Activated CD8-positive, alpha-beta memory T cell treated with anti-CD3 and anti-CD28 coated beads for 24 hours (primary cell): ENCODE measurements around the gene LY9.
"Not testable (repeated sequence)": the region's sequence is repeated elsewhere in the genome, so short reads cannot be mapped to it uniquely, and the experiment has no call there.

ENCODE experiments used
- DNase-seq: peaks from one replicate; pipeline ENCODE4 v3.0.0-alpha.2; 2020

The LY9 gene

GRCh38 chr1:160839746-160840145 lies 43.8 kb downstream of the LY9 start:
- DNase-seq, result no peak

GRCh38 chr1:160841079-160841478 lies 45.1 kb downstream of the LY9 start:
- DNase-seq, result peak; percentile 49

GRCh38 chr1:160844447-160845232 lies 48.7 kb downstream of the LY9 start:
- peak; percentile 38 for DNase-seq

- peak; percentile 19 for DNase-seq
These were observed 50.3 kb downstream of the LY9 start for GRCh38 chr1:160846281-160846680.

GRCh38 chr1:160850541-160850940 lies 54.6 kb downstream of the LY9 start:
- DNase-seq, result peak; percentile 28

- DNase-seq, result no peak
These were observed 55.0 kb downstream of the LY9 start for GRCh38 chr1:160850993-160851392.

GRCh38 chr1:160853014-160853413 lies 57.0 kb downstream of the LY9 start:
- no peak for DNase-seq

- DNase-seq, result peak; percentile 26
These were observed 57.8 kb downstream of the LY9 start for GRCh38 chr1:160853754-160854153.

- peak; percentile 69 for DNase-seq
These were observed 59.4 kb downstream of the LY9 start for GRCh38 chr1:160855181-160855981.

- peak; percentile 33 for DNase-seq
These were observed 62.1 kb downstream of the LY9 start for GRCh38 chr1:160858097-160858496.

- peak; percentile 30 for DNase-seq
These were observed 62.5 kb downstream of the LY9 start for GRCh38 chr1:160858507-160858906.

GRCh38 chr1:160859166-160859565 lies 63.2 kb downstream of the LY9 start:
- DNase-seq, result no peak

- DNase-seq, result peak; percentile 51
These were observed 65.0 kb downstream of the LY9 start for GRCh38 chr1:160860840-160861505.

- peak; percentile 82 for DNase-seq
These were observed 66.5 kb downstream of the LY9 start, which contains the start of gene CD244 for GRCh38 chr1:160862203-160863060. Gene CD244, minus strand, starts transcription at chr1:160862887. Its CDS starts 210 bp downstream, at chr1:160862677.

GRCh38 chr1:160863061-160863773 lies 67.2 kb downstream of the LY9 start:
- peak; percentile 53 for DNase-seq

GRCh38 chr1:160863774-160864131 lies 67.8 kb downstream of the LY9 start:
- DNase-seq, result peak; percentile 53

GRCh38 chr1:160864173-160864572 lies 68.2 kb downstream of the LY9 start:
- DNase-seq, result no peak

- no peak for DNase-seq
These were observed 69.4 kb downstream of the LY9 start for GRCh38 chr1:160865337-160865736.

- DNase-seq, result no peak
These were observed 70.2 kb downstream of the LY9 start for GRCh38 chr1:160866001-160866694.

- DNase-seq, result no peak
These were observed 70.8 kb downstream of the LY9 start for GRCh38 chr1:160866695-160867260.

- DNase-seq, result not testable (repeated sequence)
These were observed 71.7 kb downstream of the LY9 start for GRCh38 chr1:160867651-160868050.
